ENCODE data around the gene AGAP9. TPM values are rescaled to one million over a fixed set of nuclear protein-coding genes. Genes with fewer than 3 reads are reported as not detected.
"Not testable (repeated sequence)": the region's sequence is repeated elsewhere in the genome, so short reads cannot be mapped to it uniquely, and the experiment has no call there.

The AGAP9 gene
- total RNA-seq, 4 donors from 2014 or later, result 10.7 to 84.3 (median 49.6) TPM

DNA sequence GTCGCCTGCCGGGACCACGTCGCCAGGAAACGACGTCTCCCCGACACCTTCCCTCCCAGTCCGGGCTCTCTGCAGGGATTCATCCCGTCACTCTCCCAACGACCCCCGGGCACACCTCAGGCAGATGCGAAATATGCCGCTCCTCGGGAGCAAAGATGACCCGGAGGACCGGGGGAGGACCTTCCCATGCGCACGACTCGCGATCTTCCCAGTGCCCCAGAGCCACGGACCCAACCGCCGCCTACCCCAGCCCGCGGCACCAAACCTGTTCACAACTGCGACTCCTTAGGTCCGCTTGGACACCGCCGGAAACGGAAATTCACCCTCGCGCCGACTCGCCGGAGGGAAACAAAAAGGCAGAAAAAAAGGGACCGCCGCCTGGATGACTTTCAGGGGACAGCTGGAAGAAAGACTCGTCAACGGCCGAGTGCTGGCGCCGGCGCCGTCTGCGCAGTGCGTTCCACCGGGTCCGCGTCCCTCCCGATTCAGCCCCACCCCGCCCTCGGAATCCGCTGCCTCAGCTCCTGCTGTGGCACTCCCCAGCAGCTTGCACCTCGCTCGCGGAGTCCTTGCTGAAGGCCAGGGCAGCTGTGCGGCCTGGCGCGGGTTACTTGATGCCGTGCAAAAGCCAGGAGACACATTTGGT lies 29.9 kb upstream of the AGAP9 start:
- not testable (repeated sequence) for H3K36me3 ChIP-seq, H3K4me1 ChIP-seq, H3K9me3 ChIP-seq, H3K27me3 ChIP-seq
- peak overlapping the region; percentile 52 to 77 (median 68) for H3K4me3 ChIP-seq
- peak; percentile 52 to 55 for TF ChIP-seq POLR2A (IDR thresholded peaks at IDR 0.05)
- H3K27ac ChIP-seq, result peak overlapping the region; percentile 71 to 91 (median 82)
- DNase-seq, result peak; percentile 66 to 87 (median 87)

DNA sequence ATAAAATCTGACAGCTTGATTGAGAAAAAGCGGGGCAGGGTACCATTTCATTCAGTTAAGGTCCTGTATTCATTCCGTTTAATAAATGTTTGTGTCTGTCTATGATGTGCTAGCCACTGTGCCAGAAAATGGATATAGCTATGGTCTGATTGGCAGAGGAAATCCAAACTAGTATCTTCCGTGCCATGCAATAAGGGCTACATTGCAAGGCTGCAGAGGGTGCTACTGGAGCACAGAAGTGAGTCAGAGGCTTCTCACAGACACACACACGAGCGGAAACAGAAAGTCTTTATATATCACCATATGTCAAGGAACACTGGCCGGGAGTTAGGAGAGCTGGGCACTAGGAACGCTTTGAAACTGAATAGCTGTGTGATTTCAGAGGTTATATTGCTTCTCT lies 29.3 kb upstream of the AGAP9 start:
- peak overlapping the region; percentile 52 to 77 (median 68) for H3K4me3 ChIP-seq
- TF ChIP-seq, protein P1, sequence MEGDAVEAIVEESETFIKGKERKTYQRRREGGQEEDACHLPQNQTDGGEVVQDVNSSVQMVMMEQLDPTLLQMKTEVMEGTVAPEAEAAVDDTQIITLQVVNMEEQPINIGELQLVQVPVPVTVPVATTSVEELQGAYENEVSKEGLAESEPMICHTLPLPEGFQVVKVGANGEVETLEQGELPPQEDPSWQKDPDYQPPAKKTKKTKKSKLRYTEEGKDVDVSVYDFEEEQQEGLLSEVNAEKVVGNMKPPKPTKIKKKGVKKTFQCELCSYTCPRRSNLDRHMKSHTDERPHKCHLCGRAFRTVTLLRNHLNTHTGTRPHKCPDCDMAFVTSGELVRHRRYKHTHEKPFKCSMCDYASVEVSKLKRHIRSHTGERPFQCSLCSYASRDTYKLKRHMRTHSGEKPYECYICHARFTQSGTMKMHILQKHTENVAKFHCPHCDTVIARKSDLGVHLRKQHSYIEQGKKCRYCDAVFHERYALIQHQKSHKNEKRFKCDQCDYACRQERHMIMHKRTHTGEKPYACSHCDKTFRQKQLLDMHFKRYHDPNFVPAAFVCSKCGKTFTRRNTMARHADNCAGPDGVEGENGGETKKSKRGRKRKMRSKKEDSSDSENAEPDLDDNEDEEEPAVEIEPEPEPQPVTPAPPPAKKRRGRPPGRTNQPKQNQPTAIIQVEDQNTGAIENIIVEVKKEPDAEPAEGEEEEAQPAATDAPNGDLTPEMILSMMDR (IDR thresholded peaks at IDR 0.05), result peak in 3 of 6 experiments; percentile 22 to 57 (median 23)
- H3K27me3 ChIP-seq, H3K4me1 ChIP-seq, H3K9me3 ChIP-seq, H3K36me3 ChIP-seq: not testable (repeated sequence)
- DNase-seq, result peak; percentile 29 to 74 (median 42)
- peak overlapping the region; percentile 71 to 91 (median 82) for H3K27ac ChIP-seq

DNA sequence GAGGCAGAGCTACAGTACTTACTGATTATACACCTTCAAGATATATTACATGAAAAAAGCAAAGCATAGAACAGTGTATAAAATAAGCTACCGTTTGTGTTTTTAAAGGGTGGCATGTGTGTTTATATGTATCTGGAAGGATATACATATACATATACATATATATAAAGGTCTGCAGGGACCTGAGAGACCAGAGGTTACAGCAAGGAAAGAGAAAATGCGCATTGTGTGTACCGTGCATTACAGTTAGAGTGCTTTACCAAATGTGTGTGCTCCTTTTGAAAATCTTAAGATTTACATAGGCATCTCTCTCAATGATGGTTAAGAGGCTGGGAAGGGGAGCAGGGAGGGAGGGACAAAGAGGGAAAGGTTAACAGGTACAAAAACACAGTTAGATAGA lies 23.8 kb upstream of the AGAP9 start:
- not testable (repeated sequence) for H3K27ac ChIP-seq, H3K4me3 ChIP-seq, H3K27me3 ChIP-seq, DNase-seq, H3K9me3 ChIP-seq, H3K36me3 ChIP-seq, H3K4me1 ChIP-seq

DNA sequence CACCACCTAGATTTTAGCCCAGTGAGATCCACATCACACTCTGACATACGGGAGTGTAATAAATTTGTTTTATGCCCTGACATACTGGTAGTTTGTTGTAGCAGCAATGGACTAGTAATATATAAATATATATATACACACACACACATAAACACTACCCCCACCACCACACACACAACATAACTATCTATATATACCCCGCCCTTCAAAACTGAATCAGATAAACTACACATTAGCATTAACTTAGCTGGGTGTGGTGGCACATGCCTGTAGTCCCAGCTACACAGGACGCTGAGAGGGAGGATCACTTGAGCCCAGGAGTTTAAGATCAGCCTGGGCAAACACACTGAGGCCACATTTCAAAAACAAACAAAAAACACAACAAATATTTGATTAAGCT lies 13.0 kb upstream of the AGAP9 start:
- not testable (repeated sequence) for H3K4me1 ChIP-seq, H3K4me3 ChIP-seq, H3K27ac ChIP-seq, H3K36me3 ChIP-seq, H3K27me3 ChIP-seq, H3K9me3 ChIP-seq, DNase-seq

DNA sequence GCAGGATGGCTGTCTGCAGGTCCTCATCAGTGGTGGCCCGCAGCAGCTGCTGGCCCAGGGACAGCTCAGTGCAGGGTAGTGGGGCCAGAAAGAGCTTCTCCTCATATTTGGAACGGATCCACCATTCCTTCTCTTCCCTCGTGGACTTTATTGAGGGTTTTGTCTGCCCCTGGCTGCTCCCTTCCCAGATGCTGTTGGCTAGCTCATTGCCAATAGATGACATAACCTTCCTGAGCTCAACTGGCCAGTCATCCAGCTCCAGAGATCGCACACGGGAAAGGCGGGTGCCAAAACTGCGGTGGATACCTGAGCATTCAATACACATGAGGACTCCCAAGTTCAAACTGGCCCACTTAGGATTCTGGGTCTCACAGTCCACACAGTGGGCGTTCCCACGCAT lies 21.1 kb downstream of the AGAP9 start:
- not testable (repeated sequence) for H3K4me1 ChIP-seq, H3K36me3 ChIP-seq, H3K4me3 ChIP-seq, H3K27me3 ChIP-seq, H3K9me3 ChIP-seq, DNase-seq, H3K27ac ChIP-seq

DNA sequence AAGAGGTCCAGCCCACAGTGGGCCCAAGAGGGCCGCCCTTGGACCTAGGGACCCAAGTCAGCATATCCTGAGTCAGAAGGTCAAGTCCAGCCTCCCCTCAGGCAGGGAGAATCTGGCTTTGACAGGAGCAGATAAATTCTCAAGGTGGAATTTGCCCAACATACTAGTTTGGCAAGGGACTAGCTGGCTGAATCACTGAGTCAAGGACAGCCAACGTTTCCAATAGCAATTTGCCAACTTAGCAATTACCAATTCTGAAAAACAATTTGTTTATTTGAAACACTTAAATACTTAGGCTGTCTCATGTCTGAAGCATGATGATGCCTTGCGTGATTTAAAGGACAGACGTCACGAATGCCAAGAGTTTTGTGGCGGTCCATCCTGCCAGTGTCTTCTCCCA lies 29.2 kb downstream of the AGAP9 start:
- not testable (repeated sequence) for H3K27me3 ChIP-seq, H3K9me3 ChIP-seq, H3K4me3 ChIP-seq, H3K36me3 ChIP-seq, DNase-seq, H3K4me1 ChIP-seq, H3K27ac ChIP-seq

DNA sequence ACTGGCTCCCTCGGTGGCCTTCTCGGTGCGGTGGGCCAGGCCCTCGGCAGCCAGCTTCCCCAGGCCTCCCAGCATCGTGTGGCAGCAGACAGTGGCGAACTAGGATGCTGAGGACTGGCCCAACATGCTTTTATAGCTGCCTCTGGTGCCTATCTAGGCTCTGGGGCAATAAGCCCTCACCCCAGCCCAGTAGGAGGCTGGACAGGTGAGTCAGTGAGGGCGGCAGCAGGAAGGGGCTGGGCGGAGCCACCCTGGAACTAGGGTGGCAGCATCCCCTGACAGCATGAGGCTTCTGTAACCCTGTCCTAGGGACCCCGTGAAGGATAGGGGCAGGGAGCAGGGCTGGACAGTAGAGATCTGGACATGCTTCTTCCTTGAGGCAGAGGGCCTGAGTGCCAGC lies 31.8 kb downstream of the AGAP9 start, which contains the start of gene FAM25G:
Gene FAM25G, minus strand, starts transcription at position 101 of the 400 bp plus-strand sequence. Its CDS starts 26 bp downstream, at position 75.
- H3K27me3 ChIP-seq, result not testable (repeated sequence)

DNA sequence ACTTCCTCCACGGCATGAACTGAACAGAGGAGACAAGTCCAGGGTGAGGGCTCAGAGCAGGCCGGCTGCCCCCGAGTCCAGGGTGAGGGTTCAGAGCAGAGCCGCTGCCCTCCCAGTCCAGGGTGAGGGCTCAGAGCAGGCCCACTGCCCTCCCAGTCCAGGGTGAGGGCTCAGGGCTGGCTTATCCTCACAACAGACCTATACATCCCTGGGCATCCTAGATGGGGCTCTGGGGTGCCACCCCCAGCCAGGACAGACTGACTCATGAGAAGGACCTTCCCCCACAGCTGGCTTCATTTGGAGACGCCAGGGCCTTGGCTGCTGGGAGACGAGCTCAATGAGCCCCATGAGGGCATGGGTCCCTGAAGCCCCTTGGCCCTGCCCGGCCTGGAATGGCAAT lies 33.8 kb downstream of the AGAP9 start:
- not testable (repeated sequence) for H3K27ac ChIP-seq, H3K9me3 ChIP-seq, H3K27me3 ChIP-seq, H3K36me3 ChIP-seq, H3K4me1 ChIP-seq, DNase-seq, H3K4me3 ChIP-seq

More for the DNA sequence above, 31.8 kb downstream of the AGAP9 start, which contains the start of gene FAM25G:
- not testable (repeated sequence) for H3K9me3 ChIP-seq, H3K4me3 ChIP-seq, H3K4me1 ChIP-seq, H3K27ac ChIP-seq, DNase-seq, H3K36me3 ChIP-seq

DNA sequence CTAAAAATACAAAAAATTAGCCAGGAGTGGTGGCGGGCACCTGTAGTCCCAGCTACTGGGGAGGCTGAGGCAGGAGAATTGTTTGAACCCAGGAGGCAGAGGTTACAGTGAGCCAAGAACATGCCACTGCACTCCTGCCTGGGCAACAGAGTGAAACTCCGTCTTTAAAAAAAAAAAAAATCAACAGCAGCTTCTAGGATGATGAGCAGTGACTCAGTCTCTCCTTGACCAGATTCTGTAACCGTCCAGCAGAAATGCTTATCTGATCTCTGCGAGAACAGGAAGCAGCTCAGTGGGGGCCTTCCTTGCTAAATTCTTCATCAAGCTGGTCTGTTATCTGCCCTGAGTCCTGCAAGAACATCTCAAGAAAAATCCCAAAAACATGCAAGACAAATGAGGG lies 37.5 kb downstream of the AGAP9 start:
- not testable (repeated sequence) for H3K27me3 ChIP-seq, DNase-seq, H3K9me3 ChIP-seq, H3K36me3 ChIP-seq, H3K4me1 ChIP-seq, H3K27ac ChIP-seq, H3K4me3 ChIP-seq

DNA sequence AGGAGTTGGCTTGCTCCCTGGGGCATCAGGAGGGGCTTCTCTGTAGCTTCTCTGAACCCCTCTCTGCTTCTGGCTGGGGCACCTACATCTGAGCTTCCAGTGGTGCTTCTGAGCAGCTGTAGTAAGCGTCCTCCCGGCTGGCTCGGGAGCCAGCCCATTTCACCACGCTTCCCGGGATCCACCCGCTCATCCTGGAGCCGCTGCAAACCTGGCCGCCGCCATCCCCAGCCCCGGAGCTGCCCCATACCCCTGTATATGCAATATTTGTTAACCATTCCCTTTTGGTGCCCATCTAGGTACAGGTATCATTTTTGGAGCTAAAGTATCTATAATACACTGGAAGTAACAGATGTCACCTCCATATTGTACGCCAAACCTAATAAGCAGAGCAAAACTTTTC lies 38.7 kb downstream of the AGAP9 start:
- not testable (repeated sequence) for H3K4me1 ChIP-seq, DNase-seq, H3K36me3 ChIP-seq, H3K27me3 ChIP-seq, H3K9me3 ChIP-seq, H3K4me3 ChIP-seq, H3K27ac ChIP-seq

DNA sequence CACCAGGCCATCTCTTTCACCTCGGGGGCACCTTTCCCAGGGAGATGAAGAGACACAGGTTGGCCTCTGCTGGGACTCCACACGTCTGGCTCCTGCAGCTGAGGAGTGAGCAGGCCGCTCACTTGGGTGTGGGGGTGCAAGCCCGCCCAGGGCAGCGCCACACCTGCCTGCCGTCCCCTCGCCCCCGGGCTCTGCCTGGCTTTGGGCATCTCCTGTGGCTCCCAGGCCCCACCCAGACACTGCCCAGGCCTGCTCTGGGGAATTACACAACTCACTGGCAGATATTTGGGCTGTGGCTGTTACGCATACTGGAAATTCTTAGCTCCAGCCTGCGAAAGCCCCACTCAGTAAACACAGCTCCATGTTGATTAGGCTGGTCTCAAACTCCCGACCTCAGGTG lies 39.5 kb downstream of the AGAP9 start, which contains the start of gene ANXA8:
Gene ANXA8, minus strand, starts transcription at position 193 of the 400 bp plus-strand sequence. Its CDS starts 182 bp downstream, at position 11.
- not testable (repeated sequence) for H3K27me3 ChIP-seq, H3K4me3 ChIP-seq, H3K4me1 ChIP-seq, DNase-seq, H3K27ac ChIP-seq, H3K9me3 ChIP-seq, H3K36me3 ChIP-seq

DNA sequence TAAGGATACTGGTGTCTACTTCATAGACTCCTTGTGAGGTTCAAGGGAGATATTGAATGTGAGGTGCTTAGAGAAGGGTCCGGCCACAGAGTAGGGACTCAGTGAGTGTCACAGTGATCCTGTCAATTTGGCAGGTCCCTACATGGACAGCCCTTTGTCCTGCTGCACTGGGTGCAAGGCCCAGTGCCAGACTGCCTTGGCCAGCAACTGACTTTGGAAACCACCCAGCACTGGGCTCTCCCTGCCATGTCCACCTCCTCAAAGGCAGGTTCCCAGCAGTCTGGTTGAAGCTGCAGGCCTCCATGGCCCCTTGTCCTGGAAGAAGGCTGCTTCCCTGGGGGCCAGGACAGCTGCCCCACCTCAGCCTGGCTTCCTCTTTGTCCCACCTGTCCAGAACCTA lies 41.1 kb downstream of the AGAP9 start:
- H3K4me1 ChIP-seq, H3K4me3 ChIP-seq, H3K27me3 ChIP-seq, H3K36me3 ChIP-seq, DNase-seq, H3K27ac ChIP-seq, H3K9me3 ChIP-seq: not testable (repeated sequence)

DNA sequence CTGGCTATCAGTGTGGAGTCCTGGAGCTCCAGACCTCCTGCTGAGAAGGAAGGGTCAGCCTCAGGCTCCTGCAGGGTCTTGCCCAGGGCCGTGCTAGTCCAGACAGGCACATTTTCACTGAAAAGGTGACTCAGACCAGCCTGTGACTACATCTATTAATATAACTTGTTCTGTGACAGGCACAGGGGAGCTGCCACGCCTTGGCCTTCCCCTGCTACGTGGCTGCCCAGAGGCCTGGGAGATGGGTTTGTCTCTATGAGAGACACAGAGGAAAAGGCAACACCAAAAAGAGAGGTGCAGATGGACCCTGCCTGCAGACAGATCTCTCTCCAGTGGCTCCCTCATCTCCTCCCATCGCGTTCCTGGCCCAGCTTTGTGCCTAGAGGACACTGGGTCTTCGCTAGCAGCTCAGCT lies 41.7 kb downstream of the AGAP9 start:
- not testable (repeated sequence) for H3K36me3 ChIP-seq, H3K4me3 ChIP-seq, H3K27me3 ChIP-seq, H3K27ac ChIP-seq, DNase-seq, H3K9me3 ChIP-seq, H3K4me1 ChIP-seq

DNA sequence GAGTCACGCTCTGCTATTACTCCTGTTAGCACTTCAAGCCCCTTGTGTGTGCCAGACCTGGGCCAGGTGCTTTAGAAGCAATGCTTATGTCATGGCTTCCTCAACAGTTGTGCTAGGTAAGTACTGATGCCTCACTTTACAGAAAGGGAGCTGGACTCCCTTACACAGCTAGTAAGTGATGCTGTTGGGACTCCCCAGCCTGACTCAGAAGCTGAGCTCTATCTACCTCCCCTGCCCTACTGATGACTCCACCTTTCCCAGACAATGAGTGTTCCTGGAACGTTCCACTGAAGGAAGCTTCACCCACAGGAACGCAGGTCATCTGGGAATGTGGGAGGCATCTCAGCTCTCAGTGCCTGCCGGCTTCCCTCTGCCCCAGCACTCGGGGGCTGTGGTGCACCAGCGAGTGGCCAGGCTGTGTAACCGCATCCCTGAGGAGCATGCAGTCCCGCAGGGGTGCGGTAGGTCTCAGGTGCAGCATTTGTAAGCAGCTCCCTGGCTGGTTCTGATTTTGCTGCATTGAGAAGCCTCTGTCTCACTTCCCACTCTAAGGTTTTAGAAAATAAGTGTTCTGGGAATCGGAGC lies 42.2 kb downstream of the AGAP9 start:
- H3K27ac ChIP-seq, DNase-seq, H3K4me1 ChIP-seq: not testable (repeated sequence)

More for the DNA sequence above, 42.2 kb downstream of the AGAP9 start:
- not testable (repeated sequence) for H3K4me3 ChIP-seq, H3K36me3 ChIP-seq, H3K9me3 ChIP-seq, H3K27me3 ChIP-seq

All from Peyer's patch (tissue), 4 donors.